ENCODE results near the gene MYO1D.

MYO1D gene

DNA sequence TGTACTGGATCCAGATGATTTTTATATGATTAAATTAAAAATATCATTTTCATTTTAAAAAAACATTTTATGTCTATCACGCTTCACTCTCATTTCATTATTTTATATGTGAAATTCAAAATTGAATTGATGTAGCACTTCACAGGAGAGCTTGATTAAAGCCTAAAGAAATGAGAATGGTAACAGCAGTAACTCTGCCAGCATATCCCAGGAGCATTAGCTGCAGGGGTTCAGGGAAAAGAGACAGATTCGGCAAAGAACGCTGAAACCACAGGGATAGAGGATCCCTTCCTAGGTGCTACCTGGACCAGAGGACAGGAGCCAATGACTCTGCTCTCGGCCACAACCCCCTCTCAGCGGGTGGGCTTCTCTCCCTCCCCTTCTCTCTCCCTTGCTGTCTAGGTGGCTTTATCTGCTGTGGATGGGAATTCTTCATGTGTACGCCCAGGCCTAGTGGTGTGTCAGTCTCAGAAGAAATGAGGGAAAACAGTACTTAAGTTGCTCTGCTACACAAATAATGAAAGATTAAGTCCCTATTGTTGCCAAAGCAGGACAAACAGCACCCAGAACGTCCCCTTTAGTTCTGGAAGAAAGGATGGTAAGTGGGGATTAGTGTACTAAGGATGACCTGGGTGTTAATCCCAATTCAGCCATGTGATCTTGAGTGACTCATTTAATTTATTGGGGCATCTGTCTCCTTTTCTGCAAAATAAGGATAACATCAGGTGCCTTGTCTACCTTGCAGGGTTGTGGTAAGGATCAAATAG lies 266.9 kb downstream of the MYO1D start:
- no peak for DNase-seq

DNA sequence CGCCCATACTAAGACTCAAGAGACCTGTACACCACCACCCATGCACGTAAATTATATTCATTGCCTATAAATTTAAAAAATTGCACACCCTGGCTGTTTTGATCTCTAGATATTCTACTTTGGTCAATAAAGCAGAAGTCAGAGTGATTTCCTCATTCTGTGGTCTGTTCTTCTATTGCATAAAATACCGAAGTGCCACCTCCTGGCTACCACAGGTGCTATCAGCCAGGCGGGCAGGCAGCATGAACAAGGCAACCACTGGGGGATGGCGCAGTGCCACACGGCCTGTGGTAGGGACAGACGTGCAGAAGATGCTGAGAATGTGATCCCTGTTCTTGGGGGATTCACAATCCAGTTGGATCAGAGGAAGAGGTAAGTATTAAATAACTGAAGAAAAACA lies 267.8 kb downstream of the MYO1D start:
- DNase-seq: peak; percentile 53 to 67

DNA sequence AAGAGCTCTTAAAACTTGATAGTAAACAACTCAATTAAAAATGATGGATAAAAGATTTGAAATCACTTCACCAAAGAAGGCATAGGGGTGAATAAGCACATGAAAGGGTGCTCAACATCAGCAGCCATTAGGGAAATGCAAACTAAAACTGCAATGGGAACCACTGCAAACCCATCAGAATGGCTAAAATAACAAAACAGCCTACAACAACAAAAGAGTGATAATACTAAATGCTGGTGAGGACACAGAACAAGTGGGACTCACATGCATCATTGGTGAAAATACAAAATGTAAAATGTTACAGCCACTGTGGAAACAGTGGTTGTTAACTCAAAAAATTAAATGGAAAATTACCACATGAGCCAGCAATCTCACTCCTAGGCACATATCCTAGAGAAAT lies 268.7 kb downstream of the MYO1D start:
- DNase-seq: no peak

DNA sequence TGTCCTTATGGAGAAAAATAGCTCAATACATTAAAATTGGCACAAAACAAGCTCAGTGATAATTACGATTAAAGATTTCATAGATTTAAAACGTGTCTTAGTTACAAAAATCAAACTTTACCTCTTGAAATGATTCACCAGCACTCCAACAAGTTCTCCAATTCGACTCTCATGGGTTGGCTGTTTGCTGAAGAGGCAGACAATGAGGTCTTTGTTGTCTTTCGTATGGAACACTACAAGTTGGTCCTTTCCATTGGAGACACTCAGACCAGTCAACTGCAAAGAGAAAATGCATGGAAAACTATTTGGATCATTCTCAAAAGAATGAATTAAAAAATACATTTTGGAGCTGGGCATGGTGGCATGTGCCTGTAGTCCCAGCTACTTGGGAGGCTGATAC lies 272.0 kb downstream of the MYO1D start:
- no peak for DNase-seq

DNA sequence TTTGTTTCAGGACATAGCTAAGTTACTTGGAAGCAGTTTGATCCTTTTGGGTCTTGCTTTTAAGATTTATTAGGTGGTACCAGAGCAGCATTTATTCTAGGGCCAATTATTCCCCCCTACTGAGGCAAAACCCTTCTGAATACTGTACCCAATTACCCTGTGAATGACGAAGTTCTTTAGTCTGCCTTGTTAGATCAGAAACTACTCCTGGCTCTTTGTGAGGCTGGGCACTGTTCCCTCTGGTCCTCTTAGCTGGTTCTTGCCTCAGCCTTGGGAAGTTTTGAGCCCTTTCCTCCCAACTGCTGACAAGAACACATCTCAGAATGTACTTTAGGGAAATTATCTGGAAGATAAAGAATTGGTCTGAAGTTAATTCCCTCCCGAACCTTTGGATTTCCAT lies 274.5 kb downstream of the MYO1D start:
- no peak for DNase-seq

DNA sequence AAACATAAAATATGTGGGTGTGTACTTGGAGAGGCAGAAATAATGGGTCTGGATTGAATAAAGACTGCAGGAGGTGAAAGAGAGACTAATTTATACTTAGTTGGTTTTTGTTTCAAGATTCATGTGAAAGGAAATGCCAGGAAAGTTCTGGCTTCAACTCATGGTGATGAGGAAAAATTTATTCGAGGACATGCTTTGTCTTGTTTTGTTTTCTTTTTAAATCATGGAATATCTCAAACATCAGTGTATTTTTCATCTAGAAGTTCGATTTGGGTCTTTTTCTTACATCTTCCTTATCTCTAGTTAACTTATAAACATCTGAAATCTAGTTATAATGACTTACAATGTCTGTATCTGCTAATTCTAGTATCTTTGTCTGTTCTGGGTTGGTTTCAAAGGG lies 275.1 kb downstream of the MYO1D start:
- no peak for DNase-seq

DNA sequence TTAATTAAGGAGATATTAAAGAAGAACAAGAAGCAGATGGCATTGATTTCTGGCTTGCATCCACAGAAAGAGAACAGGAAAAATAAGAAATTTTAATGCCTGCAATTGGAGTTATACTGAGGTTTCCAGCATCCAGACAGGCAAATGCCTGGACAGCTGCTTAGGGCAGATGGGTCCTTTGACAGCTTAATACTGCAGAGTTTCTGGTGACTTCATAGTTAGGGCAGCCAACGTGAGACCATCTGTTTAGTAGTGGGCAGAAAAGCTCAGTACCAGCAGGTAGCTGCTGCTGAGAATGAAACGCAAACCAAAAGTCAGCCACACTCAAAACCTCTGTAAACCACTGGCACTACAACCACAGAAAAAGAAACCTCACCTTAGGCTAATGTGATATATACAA lies 280.3 kb downstream of the MYO1D start:
- DNase-seq: no peak

DNA sequence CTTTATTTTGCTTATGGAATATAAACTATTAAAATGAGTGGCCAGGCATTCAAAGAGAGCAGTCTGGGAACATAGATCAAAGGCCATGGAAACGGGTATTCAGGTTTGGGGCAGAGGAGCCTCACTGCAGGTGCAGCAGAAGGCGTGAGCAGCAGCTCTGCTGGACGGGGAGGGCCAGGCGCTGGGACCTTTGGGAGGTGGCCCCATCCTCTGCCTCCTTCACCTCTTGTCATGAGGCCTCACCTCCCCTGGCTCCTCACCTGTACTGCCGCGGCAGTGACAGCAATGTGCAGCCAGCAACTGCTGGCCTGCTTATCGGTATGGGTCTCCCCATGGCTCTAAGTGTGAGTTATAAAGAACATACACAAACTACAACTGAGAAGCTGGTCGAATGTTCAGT lies 280.7 kb downstream of the MYO1D start:
- DNase-seq: no peak

DNA sequence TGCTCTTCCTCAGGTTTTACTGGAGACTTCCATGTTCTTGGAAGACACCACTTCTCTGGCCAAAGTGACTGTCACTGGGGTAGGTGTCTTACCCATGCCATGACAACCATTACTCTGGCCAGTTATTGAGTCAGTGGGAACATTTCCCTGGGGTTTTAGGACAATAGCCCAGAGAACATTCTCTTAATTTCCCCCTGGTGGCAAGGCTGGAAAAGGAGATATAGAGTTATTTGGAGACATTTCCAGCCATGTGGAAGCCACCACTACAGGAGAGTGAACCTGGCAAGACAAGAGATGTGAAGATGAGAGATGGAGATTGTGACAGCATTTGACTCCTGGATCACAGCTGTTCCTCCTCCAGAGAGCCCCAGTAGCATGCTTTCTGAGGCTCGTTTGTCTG lies 283.9 kb downstream of the MYO1D start:
- no peak for DNase-seq

DNA sequence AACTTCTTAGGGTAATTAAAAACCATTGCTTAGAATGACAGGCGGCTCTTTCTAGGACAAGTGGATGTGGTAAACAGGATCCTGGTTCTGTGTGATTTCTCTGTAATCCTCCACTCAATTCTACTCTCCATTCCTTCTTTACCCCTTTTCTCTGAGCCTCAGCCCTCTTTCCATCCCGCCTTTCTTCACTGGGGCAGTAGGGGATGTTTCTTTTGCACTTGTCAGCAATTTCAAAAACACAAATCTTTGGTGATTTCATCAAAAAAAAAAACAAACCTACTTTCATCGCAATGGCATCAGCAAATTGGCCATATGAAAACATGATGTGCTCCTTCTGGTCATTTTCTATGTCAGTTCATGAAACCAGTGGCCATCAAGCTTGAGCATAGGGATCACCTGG lies 285.5 kb downstream of the MYO1D start:
- no peak for DNase-seq

DNA sequence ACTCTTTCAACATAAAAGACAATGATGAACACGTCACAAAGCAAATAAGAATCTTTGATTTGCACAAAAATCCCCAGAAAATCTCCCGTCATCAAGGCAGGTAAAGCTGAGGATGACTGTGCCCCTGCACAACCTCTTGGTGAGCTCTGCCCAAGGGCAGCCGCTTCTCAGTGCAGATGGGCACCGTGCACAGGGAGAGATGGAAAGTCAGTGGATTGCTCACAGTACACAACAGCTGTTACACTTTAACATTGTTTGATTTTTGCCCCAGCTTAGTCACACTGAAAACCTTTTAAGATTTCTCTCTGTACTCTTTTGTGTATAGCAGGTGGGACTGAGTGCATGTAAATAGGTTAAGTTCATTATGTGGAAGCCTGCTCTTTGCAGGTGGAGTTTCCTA lies 285.9 kb downstream of the MYO1D start:
- DNase-seq: no peak

DNA sequence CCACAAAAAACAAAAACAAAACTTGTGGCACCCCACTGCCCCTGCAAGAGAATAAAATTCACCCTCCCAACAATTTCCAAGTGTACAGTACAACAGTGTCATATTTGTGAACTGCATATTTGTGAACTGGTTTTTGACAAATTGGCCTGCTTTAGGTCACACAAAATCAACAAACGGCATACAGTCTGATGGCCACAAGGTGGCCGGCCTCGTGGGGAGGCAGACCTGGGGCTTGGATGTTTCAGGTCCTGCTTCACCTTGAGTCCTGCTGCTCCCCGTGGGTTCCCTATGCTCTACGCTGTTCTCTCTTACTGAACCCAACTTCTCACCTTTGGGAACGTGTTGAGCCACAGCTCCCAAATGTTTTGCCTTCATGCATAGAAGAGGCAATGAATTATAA lies 287.9 kb downstream of the MYO1D start:
- no peak for DNase-seq

DNA sequence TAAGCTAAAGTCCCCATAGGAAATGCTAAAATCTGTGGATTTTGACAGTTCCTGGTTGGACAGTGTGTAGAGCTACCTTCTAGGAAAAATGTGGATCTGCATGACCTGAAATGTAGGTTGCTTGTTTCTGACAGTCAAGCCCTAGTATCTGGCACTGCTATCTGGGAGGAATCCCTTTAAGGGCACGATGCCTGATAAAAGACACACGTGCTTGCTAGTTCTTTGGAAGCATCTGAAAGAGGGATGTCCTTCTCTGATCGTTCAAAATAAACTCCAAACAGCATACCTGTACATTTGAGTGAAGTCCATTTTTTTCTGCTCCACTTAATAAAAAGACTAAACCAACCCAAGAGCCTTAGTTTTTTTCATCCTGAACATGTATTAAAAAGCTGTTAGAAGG lies 288.8 kb downstream of the MYO1D start:
- DNase-seq: no peak

DNA sequence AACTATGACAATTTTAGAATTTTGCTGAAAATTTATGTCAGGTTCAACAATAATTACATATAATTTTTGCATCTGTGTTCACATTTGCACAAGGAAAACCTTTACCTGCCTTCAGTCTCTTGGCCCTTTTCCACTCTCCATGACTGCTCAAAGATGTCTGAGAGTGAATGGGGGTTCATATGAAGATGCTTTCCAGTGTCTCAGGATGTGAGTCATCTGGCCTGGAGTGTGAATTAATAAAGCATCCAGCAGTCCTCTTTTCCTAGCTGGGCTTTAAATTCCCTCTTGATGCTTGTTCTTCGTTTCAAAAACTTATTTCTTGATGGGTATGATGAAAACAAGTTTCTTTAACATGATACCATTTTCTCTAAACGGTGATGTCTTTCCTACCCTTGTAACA lies 290.3 kb downstream of the MYO1D start:
- DNase-seq: no peak

DNA sequence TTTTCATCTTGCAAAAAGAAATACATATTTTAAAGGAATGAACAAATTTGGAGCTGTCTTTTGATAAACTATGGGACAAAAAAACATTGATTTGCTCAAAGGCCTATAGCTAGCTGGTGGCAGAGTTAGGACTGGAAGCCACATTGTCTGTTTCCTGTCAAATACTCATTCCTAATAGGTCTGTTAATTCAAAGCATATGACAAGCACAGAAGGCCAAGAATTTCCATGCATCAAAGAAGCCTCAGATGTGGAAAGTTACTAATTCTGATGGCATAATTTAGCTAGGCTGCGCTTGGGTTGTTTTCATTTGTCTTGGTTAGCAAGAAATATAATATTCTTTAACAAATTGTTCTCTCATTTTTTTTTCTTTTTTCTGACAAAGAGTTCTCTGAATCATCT lies 292.1 kb downstream of the MYO1D start:
- DNase-seq: no peak

DNA sequence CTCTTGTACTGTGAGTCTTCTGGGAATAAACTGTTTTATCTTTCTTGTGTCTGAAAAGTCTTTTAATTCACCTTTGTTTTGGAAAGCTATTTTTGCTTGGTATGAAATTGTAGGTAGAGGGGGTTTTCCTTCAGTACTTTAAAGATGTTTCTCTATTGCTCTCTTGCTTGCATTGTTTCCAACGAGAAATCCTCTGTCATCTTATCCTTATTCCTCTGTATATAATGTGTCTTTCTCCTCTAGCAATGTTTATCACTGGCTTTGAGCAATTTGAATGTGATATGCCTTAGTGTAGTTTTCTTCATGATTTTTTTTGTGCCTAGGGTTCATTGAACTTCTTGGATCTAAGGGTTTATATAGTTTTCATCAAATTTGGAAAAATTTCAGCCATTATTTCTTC lies 293.9 kb downstream of the MYO1D start:
- no peak for DNase-seq

DNA sequence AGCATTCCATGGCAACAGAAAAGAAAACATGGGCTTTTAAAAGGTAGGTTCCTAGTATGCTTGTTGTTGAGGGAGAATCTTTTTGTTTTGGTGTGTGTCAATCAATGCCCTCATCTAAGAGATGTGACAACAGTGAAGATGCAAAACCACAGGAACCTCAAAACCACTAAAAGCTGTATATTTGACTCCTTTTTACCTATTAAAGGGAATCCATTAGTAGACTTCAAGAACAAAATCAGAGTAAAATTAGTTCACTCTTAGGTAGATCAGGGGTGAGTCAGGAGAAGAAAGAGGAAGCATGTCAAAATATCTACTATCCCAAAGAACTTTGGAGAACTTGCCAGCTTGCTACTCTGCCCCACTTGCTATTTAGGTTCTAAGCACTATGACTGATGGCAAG lies 301.1 kb downstream of the MYO1D start:
- no peak for DNase-seq

DNA sequence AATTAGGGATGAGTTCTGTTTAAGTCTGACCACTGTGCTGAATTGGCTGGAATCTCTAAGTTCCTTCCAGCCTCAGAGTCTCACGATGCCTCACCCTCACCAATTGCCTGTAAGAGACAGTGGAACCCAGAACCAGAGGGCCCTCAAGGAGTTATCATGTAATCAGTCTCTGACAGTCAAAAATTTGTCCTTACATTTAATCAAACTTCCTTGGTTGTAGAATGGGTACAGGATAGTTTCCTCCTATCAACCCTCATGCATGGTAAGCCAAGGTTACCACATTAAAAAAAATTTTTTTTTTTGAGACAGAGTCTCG lies 306.9 kb downstream of the MYO1D start:
- no peak for DNase-seq

DNA sequence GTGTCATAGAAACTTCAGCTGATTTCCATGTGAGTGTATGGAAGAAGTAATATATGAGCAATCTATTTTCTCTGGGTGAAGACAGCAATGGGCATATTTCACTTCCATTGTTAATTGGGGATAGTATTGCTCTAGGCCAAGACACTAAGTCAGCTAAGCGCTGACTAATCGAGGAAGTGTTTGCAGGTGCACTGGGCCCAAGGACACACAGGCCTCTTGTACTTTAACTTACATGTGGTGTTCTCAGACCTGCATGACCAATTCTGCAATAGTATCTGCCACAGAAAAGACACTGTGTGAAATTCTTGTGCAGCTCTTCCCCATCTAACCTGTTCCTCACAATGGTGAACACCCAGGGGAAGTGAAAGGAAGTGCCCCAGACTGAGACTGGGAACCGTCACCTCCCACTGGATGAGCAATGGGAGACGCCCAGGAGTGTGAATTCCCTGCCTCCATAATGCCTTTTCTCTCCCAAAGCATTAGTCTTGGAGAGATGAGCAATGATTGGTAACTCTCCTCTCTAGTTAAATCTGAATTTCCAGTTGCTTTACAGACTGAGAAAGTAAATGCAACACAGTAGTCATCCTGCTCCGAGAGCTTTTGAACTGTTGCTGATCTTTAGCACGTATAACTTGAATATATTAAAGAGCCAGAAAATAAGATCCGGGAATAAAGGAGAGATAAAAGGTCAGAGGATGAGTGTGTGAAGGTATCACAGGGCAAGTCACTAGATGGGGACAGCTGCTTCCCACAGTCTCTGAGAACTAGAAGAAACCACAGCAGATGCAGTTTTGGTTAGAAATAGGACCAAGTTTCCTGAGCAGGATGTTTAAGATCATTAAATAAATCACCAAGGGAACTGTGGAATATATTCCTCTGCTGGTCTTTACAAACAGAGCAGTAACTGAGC lies 307.5 kb downstream of the MYO1D start:
- DNase-seq: no peak

DNA sequence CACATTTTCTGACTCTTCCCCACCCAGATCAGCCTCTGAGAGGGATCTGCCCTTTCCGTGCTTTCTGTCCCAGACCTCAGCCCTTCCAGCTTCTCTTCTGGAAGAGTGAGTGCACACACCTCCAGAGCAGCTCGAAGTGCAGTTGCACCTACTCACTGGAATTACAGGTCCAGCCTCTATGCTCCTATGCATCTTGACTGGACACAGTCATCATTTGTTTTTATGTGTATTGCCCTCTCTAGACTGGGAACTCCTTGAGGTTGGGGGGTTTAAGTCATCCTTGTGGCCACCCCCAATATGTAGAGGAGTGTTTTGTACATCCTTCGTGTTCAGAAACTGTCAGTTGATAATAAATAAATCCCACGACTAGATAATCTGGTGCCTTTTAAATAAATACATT lies 308.2 kb downstream of the MYO1D start:
- DNase-seq: no peak

DNA sequence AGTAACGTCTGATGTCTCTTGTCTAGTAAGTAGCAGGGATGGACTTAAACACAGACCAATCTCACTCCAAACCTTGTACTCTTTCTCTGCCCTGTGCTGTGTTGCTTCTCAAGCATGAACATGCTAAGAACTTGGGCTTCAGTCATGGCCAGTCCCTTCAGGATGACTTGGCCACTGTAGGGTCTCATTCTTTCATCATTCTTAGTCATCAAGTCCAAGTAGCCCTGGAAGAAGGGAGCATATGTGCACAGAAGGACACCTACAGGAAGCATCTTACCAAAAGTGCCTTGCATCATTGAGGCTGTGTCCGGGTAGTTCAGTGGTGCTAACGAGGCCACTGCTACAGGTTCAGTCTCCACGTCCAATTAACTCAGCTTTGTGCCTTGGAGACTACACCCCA lies 309.4 kb downstream of the MYO1D start:
- DNase-seq: no peak

DNA sequence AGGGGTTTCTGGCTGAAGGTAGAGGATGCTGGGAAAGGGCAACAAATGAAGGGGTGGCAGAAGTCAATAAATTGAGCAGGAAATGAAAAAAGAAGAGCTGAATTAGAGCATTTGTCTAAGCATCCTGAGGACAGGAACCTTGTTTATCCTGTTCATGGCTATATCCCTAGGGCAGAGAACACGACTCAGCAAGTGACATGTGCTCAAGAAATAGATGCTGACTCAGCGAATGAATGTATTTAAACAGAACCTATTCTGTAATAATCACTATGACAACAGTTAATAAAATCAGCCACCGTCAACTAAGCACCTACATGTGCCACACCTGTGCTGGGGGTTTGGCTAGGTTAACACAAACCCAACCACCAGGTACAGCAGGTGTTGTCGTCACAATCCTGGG lies 309.8 kb downstream of the MYO1D start:
- no peak for DNase-seq

DNA sequence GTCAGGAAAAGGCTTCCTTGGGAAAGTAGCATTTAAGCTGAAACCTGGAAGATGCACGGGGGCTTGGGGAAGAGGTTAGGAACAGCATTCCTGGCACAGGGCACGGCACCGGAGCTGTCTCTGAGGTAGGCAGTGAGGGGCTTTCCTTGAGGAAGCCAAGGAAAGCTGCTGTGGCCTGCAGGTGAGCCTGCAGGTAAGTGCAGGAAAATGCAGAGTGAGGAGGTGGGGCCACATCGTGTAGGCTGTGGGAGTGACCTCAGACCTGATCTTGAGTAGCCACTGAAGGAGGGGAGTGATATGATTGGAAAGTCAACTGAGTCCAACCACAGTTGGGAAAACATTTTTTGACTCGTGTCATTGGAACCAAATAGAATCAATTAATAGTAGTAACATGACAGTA lies 310.6 kb downstream of the MYO1D start:
- no peak for DNase-seq

DNA sequence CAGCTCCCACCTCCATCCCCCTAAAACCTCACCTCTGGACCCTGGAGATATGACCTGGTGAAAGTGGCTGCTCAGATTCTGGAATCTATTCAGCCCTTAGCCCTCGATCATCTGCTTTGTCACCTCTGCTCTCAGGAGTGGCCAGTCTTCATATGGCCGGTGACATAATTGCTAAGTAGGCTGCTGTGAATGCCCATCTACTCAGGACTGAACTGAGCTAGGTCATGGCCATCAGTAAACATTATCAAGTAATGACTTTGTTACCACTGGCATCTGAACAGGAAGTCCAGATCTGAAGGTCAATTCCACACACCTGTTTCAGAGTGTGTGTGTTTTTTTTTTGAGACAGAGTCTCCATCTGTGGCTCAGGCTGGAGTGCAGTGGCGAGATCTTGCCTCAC lies 311.5 kb downstream of the MYO1D start:
- no peak for DNase-seq

DNA sequence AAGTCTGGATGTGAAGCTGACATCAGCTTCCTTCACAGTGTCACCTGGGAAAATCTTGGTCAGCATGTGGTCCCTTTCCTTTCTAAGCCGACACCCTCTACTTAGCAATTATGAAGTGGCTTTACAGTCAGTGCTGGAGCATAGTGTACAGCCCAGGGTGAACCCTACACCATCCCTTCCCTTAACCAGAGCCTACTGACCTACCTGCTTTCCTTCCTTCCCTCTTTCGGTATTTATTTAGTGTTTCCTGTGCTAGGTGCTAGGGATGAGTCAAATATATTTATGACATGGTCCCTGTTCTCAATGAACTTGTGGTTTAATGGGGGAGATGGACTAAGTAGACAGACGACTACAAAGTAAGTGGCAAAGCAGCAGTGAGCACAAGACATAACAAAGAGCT lies 312.6 kb downstream of the MYO1D start:
- DNase-seq: no peak
